Right lobe of liver (tissue), 6 donors: ENCODE measurements around the gene ATOH8. TPM values are rescaled to one million over a fixed set of nuclear protein-coding genes. Genes with fewer than 3 reads are reported as not detected.

ENCODE experiments used
- ATAC-seq, 4 donors: fragments of 200-7000 bp; cut with Tn5 transposase; one replicate each; pipeline ENCODE4 v1.9.1; 2020; ENCODE audit warnings: mild to moderate bottlenecking in 4 of 4, moderate library complexity in 4 of 4
- DNase-seq, 3 donors: peaks; one replicate each; pipeline ENCODE4 v3.0.0-alpha.2; 2020
- H3K27ac ChIP-seq, 3 donors: fragments of 200-600 bp; one replicate each; pipeline ENCODE4 v1.8.0; 2022
- H3K27me3 ChIP-seq, 2 donors: fragments of 200-600 bp; one replicate each; pipeline ENCODE4 v1.8.0; 2022
- H3K36me3 ChIP-seq, 4 donors: fragments of 200-600 bp; sonication (generic) in 1 of 4; one replicate each; pipeline versions ENCODE4 v1.5.1 to v1.8.0; 2017 to 2022; ENCODE audit warnings: control low read depth in 1 of 4
- H3K4me1 ChIP-seq, 4 donors: fragments of 200-600 bp; sonication (generic) in 1 of 4; one replicate each; pipeline versions ENCODE4 v1.5.1 to v1.8.0; 2017 to 2022; ENCODE audit warnings: control low read depth in 1 of 4
- H3K4me3 ChIP-seq, 3 donors: fragments of 200-600 bp; one replicate each; pipeline ENCODE4 v1.8.0; 2022
- H3K9me3 ChIP-seq, 4 donors: fragments of 200-600 bp; sonication (generic) in 1 of 4; one replicate each; pipeline versions ENCODE4 v1.5.1 to v1.8.0; 2017 to 2022; ENCODE audit warnings: control low read depth in 1 of 4
- CTCF ChIP-seq, 4 donors: fragments of 200-600 bp in 3 of 4; fragments of 450-650 bp in 1 of 4; IDR thresholded peaks; one replicate each; pipeline versions ENCODE4 v1.5.1 to v1.8.0; 2016 to 2022; ENCODE audit warnings: antibody characterized with exemption in 4 of 4, mild to moderate bottlenecking in 2 of 4
- POLR2A ChIP-seq: fragments of 450-650 bp; IDR thresholded peaks from one replicate; pipeline ENCODE4 v1.6.1; 2017; ENCODE audit warnings: antibody characterized with exemption, mild to moderate bottlenecking
- WGBS: methylation state at CpG from one replicate; pipeline ENCODE4 v1.1.6; 2018; ENCODE audit warnings: low coverage, low lambda C conversion rate; ENCODE audit not compliant: insufficient coverage; ENCODE audit errors: missing lambda C conversion rate; 5-methylcytosine and 5-hydroxymethylcytosine counted together
- intact Hi-C, 2 donors: fragments of 100-400 bp; cut with DNase I; formaldehyde crosslinking; loops; one replicate each; pipeline versions ENCODE4 v1.11.2 to v1.14.1; 2022
- total RNA-seq, 6 experiments: library from RNA; depleted of rRNA in 2 of 6; stranded (reverse); fragments of >200 nt in 2 of 6; fragmentation: NEBNext Ultra II Directional in 3 of 6; extraction: Animal tissue kit (Norgen Biotek cat#: 25700) in 3 of 6; gene quantifications; one replicate each; pipeline versions ENCODE4 v1.1.0 to v1.2.4, GENCODE V29; 2016 to 2023
- donor health status: DM: no; HTN: yes; CAD: no.
- donor health status: DM: no; HTN: no; CAD: no.
- donor health status: DM: no; HTN: no; CAD: no.
- donor health status: DM: no; HTN: yes; CAD: no.
- donor health status: DM: no; HTN: yes; CAD: no.

Gene ATOH8
- total RNA-seq, 6 experiments from 2014 or later, result 5.3 to 78.0 (median 46.2) TPM

- peaks cover 0 to 71% (median 23%) of the 10 kb centered on the region in 4 donors for H3K4me1 ChIP-seq
- no peaks in the 10 kb centered on the region for H3K9me3 ChIP-seq
- TF ChIP-seq POLR2A, result no peak
- no peak for TF ChIP-seq CTCF (IDR thresholded peaks at IDR 0.05)
- H3K27me3 ChIP-seq, result no peaks in the 10 kb centered on the region
- no peak overlapping the region for H3K4me3 ChIP-seq
- DNase-seq (peak in 1 of 3 donors; percentile 32), ATAC-seq (no peak)
- no peak overlapping the region for H3K27ac ChIP-seq
- H3K36me3 ChIP-seq, result peaks cover 0 to 6% (median 3%) of the 10 kb centered on the region in 4 donors
- intact Hi-C loops, result no loop called here
- 93% methylated on average over 3 of the region's 9 CpGs for WGBS
Measured at GRCh38 chr2:85774126-85774978, 20.6 kb downstream of the ATOH8 start.

GRCh38 chr2:85775406-85776381 is 21.9 kb downstream of the ATOH8 start:
- DNase-seq (no peak), ATAC-seq (no peak)
- Histone ChIP-seq H3K36me3 (peaks cover 0 to 13% (median 2%) of the 10 kb centered on the region in 4 donors), H3K4me3 (no peak overlapping the region), H3K9me3 (no peaks in the 10 kb centered on the region), H3K27me3 (no peaks in the 10 kb centered on the region), H3K27ac (no peak overlapping the region), H3K4me1 (peaks cover 0 to 65% (median 27%) of the 10 kb centered on the region in 4 donors)
- WGBS, result 75% methylated on average over 5 of the region's 12 CpGs
- TF ChIP-seq CTCF (IDR thresholded peaks at IDR 0.05), result no peak
- TF ChIP-seq POLR2A, result no peak
- intact Hi-C loops, result no loop called here

GRCh38 chr2:85776672-85777071 is 22.9 kb downstream of the ATOH8 start:
- peaks cover 0 to 56% (median 23%) of the 10 kb centered on the region in 4 donors for H3K4me1 ChIP-seq
- no peak overlapping the region for H3K4me3 ChIP-seq
- no peak overlapping the region for H3K27ac ChIP-seq
- H3K36me3 ChIP-seq, result peaks cover 0 to 14% (median 1%) of the 10 kb centered on the region in 4 donors
- intact Hi-C loops, result no loop called here
- no peak for ATAC-seq
- DNase-seq, result no peak
- no peaks in the 10 kb centered on the region for H3K27me3 ChIP-seq
- H3K9me3 ChIP-seq, result no peaks in the 10 kb centered on the region
- 63% methylated on average over 4 of the region's 9 CpGs for WGBS
- TF ChIP-seq POLR2A (no peak), CTCF (IDR thresholded peaks at IDR 0.05) (no peak)

GRCh38 chr2:85777441-85777861 is 23.7 kb downstream of the ATOH8 start:
- Histone ChIP-seq H3K36me3 (peaks cover 0 to 15% (median 1%) of the 10 kb centered on the region in 4 donors), H3K27ac (no peak overlapping the region), H3K4me3 (no peak overlapping the region), H3K4me1 (peaks cover 0 to 51% (median 20%) of the 10 kb centered on the region in 4 donors), H3K27me3 (no peaks in the 10 kb centered on the region), H3K9me3 (no peaks in the 10 kb centered on the region)
- DNase-seq (no peak), ATAC-seq (peak in 2 of 4 donors; percentile 10 to 11)
- 38% methylated on average over 3 of the region's 8 CpGs for WGBS
- no peak for TF ChIP-seq POLR2A
- TF ChIP-seq CTCF (IDR thresholded peaks at IDR 0.05), result no peak
- intact Hi-C loops, result no loop called here
